BLaER1 treated with 17β-estradiol and CSF1 and Interleukin-3, amounts not matched to agents 10 nM and 100 nM (cell line): ENCODE data around the gene SLC30A7.
"Not testable (repeated sequence)": the region's sequence is repeated elsewhere in the genome, so short reads cannot be mapped to it uniquely, and the experiment has no call there.

Experiments used
- H3K27ac ChIP-seq, 11 experiments: shearing (Covaris generic); formaldehyde crosslinking; 2 replicates each; pipeline ENCODE4 v1.8.1; 2022
- H3K27me3 ChIP-seq, 11 experiments: shearing (Covaris generic); formaldehyde crosslinking; 2 replicates each; pipeline ENCODE4 v1.8.1; 2022
- H3K36me3 ChIP-seq, 11 experiments: shearing (Covaris generic); formaldehyde crosslinking; 2 replicates each; pipeline ENCODE4 v1.8.1; 2022
- H3K4me1 ChIP-seq, 10 experiments: shearing (Covaris generic); formaldehyde crosslinking; 2 replicates each; pipeline ENCODE4 v1.8.1; 2022
- H3K4me2 ChIP-seq, 11 experiments: shearing (Covaris generic); formaldehyde crosslinking; 2 replicates each; pipeline ENCODE4 v1.8.1; 2022
- H3K4me3 ChIP-seq, 10 experiments: shearing (Covaris generic); formaldehyde crosslinking; 2 replicates each; pipeline ENCODE4 v1.8.1; 2022
- H3K9ac ChIP-seq, 11 experiments: shearing (Covaris generic); formaldehyde crosslinking; 2 replicates each; pipeline ENCODE4 v1.8.1; 2022
- H3K9me3 ChIP-seq, 11 experiments: shearing (Covaris generic); formaldehyde crosslinking; replicated peaks in 1 of 11; 2 replicates each; pipeline ENCODE4 v1.8.1; 2022
- H4K20me1 ChIP-seq, 11 experiments: shearing (Covaris generic); formaldehyde crosslinking; 2 replicates each; pipeline ENCODE4 v1.8.1; 2022
- Cebpa-rat ChIP-seq, 11 experiments: shearing (Covaris generic); IDR thresholded peaks; 2 replicates each; pipeline ENCODE4 v1.8.1; 2022

Gene SLC30A7

GRCh38 chr1:100950337-100950736 is 54.4 kb downstream of the SLC30A7 start:
- Histone ChIP-seq H4K20me1 (peaks cover 0 to 22% (median 7%) of the 10 kb centered on the region in 11 experiments; a peak in 7 of 22 replicates), H3K4me3 (no peak overlapping the region), H3K4me2 (no peak overlapping the region), H3K36me3 (peaks cover 46 to 82% (median 69%) of the 10 kb centered on the region in 11 experiments), H3K9me3 (peaks cover 12 to 32% (median 22%) of the 10 kb centered on the region in 11 experiments; a peak in 21 of 22 replicates), H3K9ac (no peak overlapping the region), H3K4me1 (peaks cover 0 to 7% (median 0%) of the 10 kb centered on the region in 10 experiments; a peak in 4 of 20 replicates), H3K27me3 (no peaks in the 10 kb centered on the region), H3K27ac (no peak overlapping the region)
- TF ChIP-seq Cebpa-rat (IDR thresholded peaks at IDR 0.05) = no peak

GRCh38 chr1:100950781-100951180 is 54.9 kb downstream of the SLC30A7 start:
- peaks cover 46 to 78% (median 68%) of the 10 kb centered on the region in 11 experiments for H3K36me3 ChIP-seq
- peaks cover 0 to 7% (median 0%) of the 10 kb centered on the region in 10 experiments; a peak in 4 of 20 replicates for H3K4me1 ChIP-seq
- no peak for TF ChIP-seq Cebpa-rat (IDR thresholded peaks at IDR 0.05)
- no peak overlapping the region for H3K9ac ChIP-seq
- no peak overlapping the region for H3K4me2 ChIP-seq
- peaks cover 12 to 30% (median 22%) of the 10 kb centered on the region in 11 experiments; a peak in 21 of 22 replicates for H3K9me3 ChIP-seq
- H3K27ac ChIP-seq = no peak overlapping the region
- no peaks in the 10 kb centered on the region for H3K27me3 ChIP-seq
- no peak overlapping the region for H3K4me3 ChIP-seq
- peaks cover 0 to 22% (median 7%) of the 10 kb centered on the region in 11 experiments; a peak in 7 of 22 replicates for H4K20me1 ChIP-seq

- H4K20me1 ChIP-seq = peaks cover 0 to 22% (median 7%) of the 10 kb centered on the region in 11 experiments; a peak in 7 of 22 replicates
- no peak overlapping the region for H3K27ac ChIP-seq
- no peak overlapping the region for H3K4me3 ChIP-seq
- peaks cover 7 to 15% (median 12%) of the 10 kb centered on the region in 11 experiments; a peak in 21 of 22 replicates for H3K9me3 ChIP-seq
- TF ChIP-seq Cebpa-rat (IDR thresholded peaks at IDR 0.05) = no peak
- no peak overlapping the region for H3K9ac ChIP-seq
- H3K36me3 ChIP-seq = peaks cover 55 to 79% (median 64%) of the 10 kb centered on the region in 11 experiments
- H3K27me3 ChIP-seq = no peaks in the 10 kb centered on the region
- H3K4me2 ChIP-seq = no peak overlapping the region
- H3K4me1 ChIP-seq = peaks cover 0 to 7% (median 0%) of the 10 kb centered on the region in 10 experiments; a peak in 3 of 20 replicates
These were observed 56.3 kb downstream of the SLC30A7 start for GRCh38 chr1:100952104-100952745.

GRCh38 chr1:100952970-100953369 is 57.1 kb downstream of the SLC30A7 start:
- H3K4me2 ChIP-seq, H3K4me3 ChIP-seq, H3K27me3 ChIP-seq, H3K9ac ChIP-seq, H3K9me3 ChIP-seq, H3K27ac ChIP-seq, H3K4me1 ChIP-seq: not testable (repeated sequence)
- Histone ChIP-seq H3K36me3 (peaks cover 54 to 74% (median 61%) of the 10 kb centered on the region in 11 experiments), H4K20me1 (peaks cover 0 to 22% (median 7%) of the 10 kb centered on the region in 11 experiments; a peak in 7 of 22 replicates)

GRCh38 chr1:100953960-100954730 is 58.3 kb downstream of the SLC30A7 start:
- Histone ChIP-seq H3K9me3 (peaks cover 0 to 4% (median 0%) of the 10 kb centered on the region in 11 experiments; a peak in 1 of 22 replicates), H4K20me1 (peaks cover 0 to 22% (median 6%) of the 10 kb centered on the region in 11 experiments; a peak in 7 of 22 replicates), H3K36me3 (peaks cover 47 to 74% (median 64%) of the 10 kb centered on the region in 11 experiments), H3K27me3 (no peaks in the 10 kb centered on the region), H3K4me2 (no peak overlapping the region), H3K4me3 (no peak overlapping the region), H3K9ac (no peak overlapping the region), H3K4me1 (peaks cover 0 to 5% (median 0%) of the 10 kb centered on the region in 10 experiments; a peak in 3 of 20 replicates), H3K27ac (no peak overlapping the region)
- TF ChIP-seq Cebpa-rat (IDR thresholded peaks at IDR 0.05) = no peak

- Histone ChIP-seq H3K36me3 (peaks cover 36 to 73% (median 58%) of the 10 kb centered on the region in 11 experiments), H4K20me1 (peaks cover 0 to 15% (median 0%) of the 10 kb centered on the region in 11 experiments; a peak in 5 of 22 replicates), H3K9ac (no peak overlapping the region), H3K27me3 (no peaks in the 10 kb centered on the region), H3K4me1 (no peaks in the 10 kb centered on the region), H3K4me2 (no peak overlapping the region), H3K4me3 (no peak overlapping the region), H3K9me3 (peaks cover 0 to 4% (median 0%) of the 10 kb centered on the region in 11 experiments; a peak in 1 of 22 replicates), H3K27ac (no peak overlapping the region)
- no peak for TF ChIP-seq Cebpa-rat (IDR thresholded peaks at IDR 0.05)
These were observed 59.4 kb downstream of the SLC30A7 start for GRCh38 chr1:100955322-100955721.

- Histone ChIP-seq H4K20me1 (no peaks in the 10 kb centered on the region), H3K27me3 (no peaks in the 10 kb centered on the region), H3K4me2 (no peak overlapping the region), H3K9me3 (no peaks in the 10 kb centered on the region), H3K4me1 (0 out of 20 replicates have a peak, but pooled peaks cover 0 to 6% (median 0%) of the 10 kb centered on the region in 10 experiments), H3K27ac (no peak overlapping the region), H3K9ac (no peak overlapping the region), H3K4me3 (no peak overlapping the region), H3K36me3 (peaks cover 40 to 81% (median 69%) of the 10 kb centered on the region in 11 experiments)
- no peak for TF ChIP-seq Cebpa-rat (IDR thresholded peaks at IDR 0.05)
These were observed 63.7 kb downstream of the SLC30A7 start for GRCh38 chr1:100959502-100960060.

GRCh38 chr1:100960098-100960497 is 64.2 kb downstream of the SLC30A7 start:
- Histone ChIP-seq H3K27ac (no peak overlapping the region), H3K4me3 (no peak overlapping the region), H3K4me2 (no peak overlapping the region), H4K20me1 (no peaks in the 10 kb centered on the region), H3K9ac (no peak overlapping the region), H3K27me3 (no peaks in the 10 kb centered on the region), H3K9me3 (no peaks in the 10 kb centered on the region), H3K4me1 (0 out of 20 replicates have a peak, but pooled peaks cover 0 to 6% (median 0%) of the 10 kb centered on the region in 10 experiments), H3K36me3 (peaks cover 45 to 86% (median 74%) of the 10 kb centered on the region in 11 experiments)
- no peak for TF ChIP-seq Cebpa-rat (IDR thresholded peaks at IDR 0.05)

GRCh38 chr1:100968621-100969020 is 72.7 kb downstream of the SLC30A7 start:
- no peak for TF ChIP-seq Cebpa-rat (IDR thresholded peaks at IDR 0.05)
- Histone ChIP-seq H3K36me3 (peaks cover 44 to 93% (median 68%) of the 10 kb centered on the region in 11 experiments), H3K4me1 (peaks cover 0 to 11% (median 3%) of the 10 kb centered on the region in 10 experiments; a peak in 7 of 20 replicates), H3K9me3 (no peaks in the 10 kb centered on the region), H4K20me1 (no peaks in the 10 kb centered on the region), H3K4me2 (no peak overlapping the region), H3K9ac (no peak overlapping the region), H3K27me3 (no peaks in the 10 kb centered on the region), H3K27ac (no peak overlapping the region), H3K4me3 (no peak overlapping the region)
